ENCODE results near the gene ZDHHC9.

ZDHHC9 gene

DNA sequence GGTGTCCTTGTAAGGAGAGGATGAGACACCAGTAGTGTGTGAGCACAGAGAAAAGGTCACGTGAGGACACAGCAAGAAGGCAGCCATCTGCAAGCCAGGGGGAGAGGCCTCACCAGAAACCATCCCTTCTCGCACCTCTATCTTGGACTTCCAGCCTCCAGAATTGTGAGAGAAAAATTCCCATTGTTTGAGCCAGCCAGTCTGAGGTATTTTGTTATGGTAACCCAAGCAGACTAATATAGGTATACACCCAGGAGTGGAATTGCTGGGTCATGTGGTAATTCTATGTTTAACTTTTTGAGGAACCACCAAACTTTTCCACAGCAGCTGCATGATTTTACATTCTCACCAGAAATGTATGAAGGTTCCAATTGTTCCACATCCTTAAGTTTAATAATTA is 25.6 kb downstream of the ZDHHC9 start:
- DNase-seq (ENCODE audit: low spot score) = no peak

DNA sequence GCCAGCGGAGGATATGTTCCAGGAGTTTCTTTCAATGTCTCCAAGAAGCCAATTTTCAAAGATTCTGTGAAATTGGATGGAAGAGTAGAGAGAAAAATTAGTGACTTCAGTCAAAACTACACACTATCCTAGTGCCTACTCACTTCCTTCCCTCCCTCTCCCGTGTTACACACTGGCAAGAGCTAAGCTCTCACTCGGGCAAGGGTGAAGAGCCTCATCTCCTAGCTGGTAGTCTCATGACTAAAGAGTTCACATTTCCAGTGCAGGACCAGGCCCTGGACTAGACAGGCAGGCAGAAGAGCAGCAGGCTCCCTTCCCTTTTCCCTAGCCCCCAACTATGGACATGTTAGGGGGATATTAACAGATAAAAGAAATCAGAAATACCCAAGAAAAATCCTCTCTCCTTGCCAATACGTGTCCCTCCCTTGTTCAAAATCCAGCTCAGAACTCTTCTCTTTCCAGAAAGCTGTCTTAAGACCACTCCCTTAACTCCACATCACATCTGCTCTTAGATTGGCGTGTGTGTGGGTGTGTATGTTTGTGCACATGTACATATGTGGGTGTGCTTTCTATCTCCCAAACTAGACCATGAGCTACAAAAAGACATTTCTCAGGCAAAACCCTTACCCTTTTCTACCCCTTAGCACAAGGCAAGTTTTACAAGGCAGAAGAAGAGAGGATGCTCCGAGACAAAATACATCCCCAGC is 29.9 kb downstream of the ZDHHC9 start:
- DNase-seq (ENCODE audit: low spot score) = no peak

DNA sequence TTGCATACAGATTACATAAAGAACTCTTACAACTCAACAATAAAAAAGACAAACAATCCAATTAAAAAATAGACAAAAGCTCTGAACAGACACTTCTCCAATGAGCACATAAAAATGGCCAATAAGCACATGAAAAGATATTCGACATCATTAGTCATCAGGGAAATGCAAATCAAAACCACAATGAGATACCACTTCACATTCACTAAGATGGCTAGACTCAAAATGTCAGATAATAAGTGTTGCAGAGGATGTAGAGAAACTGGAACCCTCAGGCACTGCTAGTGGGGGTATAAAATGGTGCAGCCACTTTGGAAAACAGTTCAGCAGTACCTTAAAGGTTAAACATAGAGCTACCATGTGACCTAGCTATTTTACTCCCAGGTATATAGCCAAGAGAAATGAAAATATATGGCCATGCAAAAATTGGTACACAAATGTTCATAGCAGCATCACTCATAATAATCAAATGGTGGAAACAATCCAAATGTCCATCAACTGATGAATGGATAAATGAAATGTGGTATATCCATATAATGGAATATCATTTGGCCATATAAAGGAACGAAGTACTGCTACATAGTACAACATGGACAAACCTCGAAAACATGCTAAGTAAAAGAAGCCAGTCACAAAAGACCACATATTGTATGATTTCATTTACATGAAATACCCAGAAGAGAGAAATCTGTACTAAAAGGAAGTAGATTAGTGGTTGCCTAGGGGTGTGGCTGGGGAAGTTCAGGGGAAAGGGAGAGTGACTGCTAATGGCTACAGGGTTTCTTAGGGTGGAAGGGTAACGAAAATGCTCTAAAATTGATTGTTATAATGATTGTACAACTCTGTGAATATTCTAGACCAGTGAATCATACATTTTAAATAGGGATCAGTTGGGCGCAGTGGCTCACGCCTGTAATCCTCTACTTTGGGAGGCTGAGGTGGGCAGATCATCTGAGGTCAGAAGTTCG is 34.6 kb downstream of the ZDHHC9 start:
- DNase-seq (ENCODE audit: low spot score) = no peak

DNA sequence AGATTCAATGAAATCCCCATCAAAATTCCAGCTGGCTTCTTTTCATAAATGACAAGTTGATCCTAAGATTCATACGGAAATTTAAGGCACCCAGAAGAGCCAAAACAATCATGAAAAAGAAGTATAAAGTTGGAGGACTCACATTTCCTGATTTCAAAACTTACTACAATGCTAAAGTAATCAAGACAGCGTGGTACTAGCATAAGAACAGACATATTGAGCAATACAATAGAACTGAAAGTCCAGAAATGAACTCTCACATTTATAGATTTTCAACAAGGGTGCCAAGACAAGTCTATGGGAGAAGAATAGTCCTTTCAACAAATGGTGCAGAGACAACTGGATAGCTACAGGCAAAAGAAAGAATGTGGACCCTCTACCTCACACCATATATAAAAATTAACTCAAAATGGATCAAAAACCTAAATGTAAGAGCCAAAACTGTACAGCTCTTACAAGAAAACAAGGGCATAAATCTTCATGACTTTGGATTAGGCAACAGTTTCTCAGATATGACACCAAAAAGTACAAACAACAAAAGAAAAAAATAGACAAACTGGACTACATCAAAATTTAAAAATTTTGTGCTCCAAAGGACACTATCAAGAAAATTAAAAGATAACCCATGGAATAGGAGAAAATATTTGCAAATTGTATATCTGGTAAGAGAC is 35.4 kb downstream of the ZDHHC9 start:
- no peak for DNase-seq (ENCODE audit: low spot score)

DNA sequence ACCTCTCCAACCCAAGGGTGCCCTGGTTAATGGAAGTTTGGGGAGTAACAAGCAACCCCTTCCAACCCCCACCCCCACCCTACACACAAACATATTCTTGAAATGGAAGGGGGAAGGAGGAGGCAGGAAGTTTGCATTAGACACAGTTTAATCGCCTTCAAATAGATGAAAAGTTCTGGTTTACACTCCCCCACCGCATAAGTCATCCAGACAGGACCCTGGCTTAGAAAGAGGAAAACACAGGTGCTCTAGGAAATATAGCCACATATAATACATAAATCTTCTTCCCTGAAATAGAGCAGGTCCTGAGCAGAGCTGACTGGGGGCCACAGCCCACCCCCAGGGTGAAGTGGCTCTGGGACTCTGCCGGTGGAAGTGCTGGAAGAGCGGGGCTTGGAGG is 38.9 kb downstream of the ZDHHC9 start:
- no peak for DNase-seq (ENCODE audit: low spot score)

DNA sequence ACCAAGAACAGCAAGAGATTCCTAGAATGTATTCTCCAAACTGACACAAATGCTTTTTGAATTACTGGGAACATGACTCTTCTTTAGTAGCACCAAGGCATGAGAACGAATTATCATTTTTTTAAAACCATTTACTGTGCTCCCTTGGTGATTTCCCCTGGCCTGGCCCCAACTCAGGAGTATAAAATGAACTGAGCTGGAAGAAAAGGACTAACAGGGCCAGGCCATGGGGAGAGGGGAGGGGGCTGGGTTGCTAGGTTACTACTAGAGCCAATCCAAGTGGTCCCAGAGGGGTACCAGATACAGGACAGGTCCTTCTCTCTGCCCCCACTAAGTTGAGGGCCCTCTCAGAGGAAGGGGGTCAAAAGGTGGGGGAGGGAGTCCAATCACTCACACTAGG is 40.8 kb downstream of the ZDHHC9 start:
- no peak for DNase-seq (ENCODE audit: low spot score)

DNA sequence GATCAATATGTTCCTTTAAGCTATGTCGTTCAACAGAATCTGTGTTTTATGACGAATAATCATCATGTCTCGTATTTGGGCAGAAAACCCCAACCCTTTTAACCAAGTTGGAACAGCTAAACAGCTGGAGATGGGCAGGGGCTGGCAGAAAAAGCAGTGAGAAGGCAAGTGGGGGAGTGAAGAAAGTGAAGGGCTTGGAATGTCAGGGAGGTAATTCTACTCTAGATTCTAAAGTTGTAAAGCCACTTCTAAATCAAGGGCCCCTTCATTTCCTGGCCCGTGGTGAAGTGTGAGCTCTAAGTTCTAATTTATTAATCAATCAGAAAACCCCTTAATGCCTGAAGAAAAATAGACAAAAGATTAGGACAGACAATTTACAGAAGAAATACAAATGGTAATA is 43.5 kb downstream of the ZDHHC9 start:
- DNase-seq (ENCODE audit: low spot score) = no peak

DNA sequence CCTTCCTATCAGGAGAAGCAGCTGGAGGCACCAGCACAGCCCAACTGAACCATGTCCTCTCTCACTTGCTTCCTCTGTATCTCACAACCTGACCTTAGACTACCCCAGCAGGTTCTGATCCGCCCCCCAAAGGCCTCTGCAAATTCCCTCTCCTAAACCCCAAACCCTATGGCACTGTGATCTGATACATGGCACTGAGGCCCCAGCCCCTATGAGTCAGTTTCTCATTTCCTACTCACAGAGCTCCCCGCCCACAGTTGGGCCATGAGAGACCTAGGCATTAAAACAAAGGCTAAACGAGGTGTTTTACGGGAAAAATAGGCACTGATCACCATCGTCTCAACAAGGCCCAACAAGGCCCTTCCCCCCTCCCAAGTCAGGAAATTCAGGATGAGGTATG is 44.8 kb downstream of the ZDHHC9 start:
- DNase-seq (ENCODE audit: low spot score) = no peak

DNA sequence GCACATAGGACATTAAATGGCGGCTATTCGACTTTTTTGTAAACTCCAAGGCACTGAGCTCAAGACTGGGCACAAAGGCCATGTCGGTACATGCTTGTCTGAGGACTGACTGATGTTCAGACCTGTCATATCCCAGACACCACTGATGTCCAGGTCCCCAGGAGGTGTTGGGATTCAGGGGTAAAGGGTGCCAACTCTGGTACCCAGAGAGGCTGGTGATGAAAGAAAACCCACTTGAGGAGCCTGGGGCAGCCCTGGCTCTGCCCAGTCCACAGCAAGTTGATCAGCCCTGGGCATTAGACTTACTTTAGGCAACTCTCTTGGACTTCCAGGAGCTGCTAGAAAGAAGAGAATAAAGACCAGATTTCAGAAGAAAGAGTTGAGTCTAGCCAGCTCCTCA is 45.2 kb downstream of the ZDHHC9 start:
- DNase-seq (ENCODE audit: low spot score) = no peak

DNA sequence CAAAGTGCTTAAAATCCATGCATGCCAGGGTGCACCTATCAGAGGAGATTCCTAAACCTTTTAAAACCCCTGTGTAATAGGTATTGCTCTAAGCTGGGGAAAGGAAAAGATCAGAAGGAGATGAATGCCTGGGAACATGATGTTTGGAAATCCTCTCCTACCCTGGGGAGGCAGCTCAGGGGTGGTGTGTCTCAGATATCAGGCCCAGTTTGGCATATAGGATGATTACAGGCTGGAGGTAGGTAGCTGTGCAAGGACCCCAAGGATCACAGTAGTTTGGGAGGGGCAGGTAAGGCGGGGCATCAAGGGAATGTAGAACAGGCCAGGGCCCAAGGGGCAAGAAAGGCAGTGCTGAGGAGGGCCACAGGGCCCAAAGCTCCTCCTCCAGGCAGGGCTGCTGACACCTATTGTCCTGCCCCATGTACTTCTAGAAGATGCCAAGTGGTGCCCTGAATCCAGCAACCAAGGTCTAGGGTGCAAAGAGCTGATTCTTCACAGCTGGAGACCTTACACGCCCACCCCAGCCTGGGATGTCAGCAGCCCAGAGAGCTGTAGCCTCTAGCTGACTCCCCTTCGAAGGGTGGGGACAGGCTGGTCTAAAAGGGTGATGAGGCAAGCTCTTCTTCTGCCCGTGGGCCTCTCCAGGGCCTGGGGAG is 46.3 kb downstream of the ZDHHC9 start:
- DNase-seq (ENCODE audit: low spot score) = no peak

DNA sequence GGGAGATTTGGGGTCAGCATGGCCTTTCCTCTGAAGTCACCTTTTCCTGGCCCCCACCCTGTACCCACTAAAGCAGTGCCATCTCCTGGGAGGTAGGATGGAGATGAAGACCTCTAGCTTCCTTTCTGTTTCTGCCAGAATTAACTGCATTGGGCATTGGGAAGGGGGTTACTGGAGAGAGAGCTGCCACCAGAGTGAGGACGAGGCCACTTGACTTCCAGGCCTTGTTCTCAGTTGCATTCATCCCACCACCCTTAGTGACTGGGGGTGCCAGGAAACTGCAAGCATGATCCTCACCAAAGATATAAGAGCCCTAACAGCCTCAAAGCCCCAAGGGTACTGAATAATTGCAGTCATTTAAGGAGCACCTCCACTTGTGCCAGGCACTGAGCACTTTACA is 48.1 kb downstream of the ZDHHC9 start:
- DNase-seq (ENCODE audit: low spot score) = no peak

DNA sequence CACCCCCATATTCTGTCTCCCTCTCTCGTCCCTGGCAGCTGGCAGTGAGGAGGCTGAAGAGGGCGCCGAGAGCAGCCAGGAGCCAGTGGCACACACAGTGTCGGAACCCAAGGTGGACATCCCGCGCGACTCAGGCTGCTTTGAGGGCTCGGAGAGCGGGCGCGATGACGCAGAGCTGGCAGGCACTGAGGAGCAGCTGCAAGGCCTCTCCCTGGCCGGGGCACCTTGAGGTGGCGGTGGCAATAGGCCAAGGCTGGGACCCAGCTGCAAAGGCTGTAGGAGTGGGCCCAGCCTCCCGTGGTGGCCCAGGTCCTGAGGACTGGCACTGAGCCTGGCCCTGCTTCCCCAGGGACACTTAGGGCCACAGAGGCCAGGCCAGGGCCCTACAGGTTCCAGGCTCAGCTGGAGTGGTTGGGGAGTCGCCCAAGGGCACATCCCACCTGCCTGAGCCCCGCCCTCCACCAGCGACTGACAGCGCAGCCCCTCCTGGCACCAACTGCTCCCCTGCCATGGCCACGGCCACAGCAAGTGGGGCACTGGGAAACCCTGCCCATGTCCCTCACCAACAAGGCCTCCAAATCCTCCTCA is 50.0 kb downstream of the ZDHHC9 start:
- no peak for DNase-seq (ENCODE audit: low spot score)

DNA sequence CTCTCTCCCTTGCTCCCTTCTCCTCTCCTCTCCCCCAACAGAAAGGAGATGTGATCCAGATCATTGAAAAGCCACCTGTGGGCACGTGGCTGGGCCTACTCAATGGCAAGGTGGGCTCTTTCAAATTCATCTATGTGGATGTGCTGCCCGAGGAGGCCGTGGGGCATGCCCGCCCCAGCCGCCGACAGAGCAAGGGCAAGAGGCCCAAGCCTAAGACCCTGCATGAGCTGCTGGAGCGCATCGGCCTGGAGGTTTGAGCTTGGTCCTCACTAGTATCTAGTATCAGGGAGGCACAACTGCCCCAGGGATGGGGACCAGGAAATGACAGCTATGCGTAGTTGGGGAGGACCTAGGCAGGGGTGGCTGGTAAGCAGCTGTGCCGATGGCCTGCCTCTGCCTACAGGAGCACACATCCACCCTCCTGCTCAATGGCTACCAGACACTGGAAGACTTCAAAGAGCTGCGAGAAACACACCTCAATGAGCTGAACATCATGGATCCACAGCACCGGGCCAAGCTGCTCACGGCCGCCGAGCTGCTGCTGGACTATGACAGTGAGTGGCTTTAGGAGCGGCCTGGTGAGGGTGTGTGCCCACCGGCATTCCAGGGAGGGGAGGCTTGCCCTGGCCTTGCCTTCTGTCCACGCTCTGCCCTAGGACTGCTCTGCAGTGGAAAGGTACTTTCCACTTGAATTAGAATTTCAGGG is 50.9 kb downstream of the ZDHHC9 start:
- no peak for DNase-seq (ENCODE audit: low spot score)

DNA sequence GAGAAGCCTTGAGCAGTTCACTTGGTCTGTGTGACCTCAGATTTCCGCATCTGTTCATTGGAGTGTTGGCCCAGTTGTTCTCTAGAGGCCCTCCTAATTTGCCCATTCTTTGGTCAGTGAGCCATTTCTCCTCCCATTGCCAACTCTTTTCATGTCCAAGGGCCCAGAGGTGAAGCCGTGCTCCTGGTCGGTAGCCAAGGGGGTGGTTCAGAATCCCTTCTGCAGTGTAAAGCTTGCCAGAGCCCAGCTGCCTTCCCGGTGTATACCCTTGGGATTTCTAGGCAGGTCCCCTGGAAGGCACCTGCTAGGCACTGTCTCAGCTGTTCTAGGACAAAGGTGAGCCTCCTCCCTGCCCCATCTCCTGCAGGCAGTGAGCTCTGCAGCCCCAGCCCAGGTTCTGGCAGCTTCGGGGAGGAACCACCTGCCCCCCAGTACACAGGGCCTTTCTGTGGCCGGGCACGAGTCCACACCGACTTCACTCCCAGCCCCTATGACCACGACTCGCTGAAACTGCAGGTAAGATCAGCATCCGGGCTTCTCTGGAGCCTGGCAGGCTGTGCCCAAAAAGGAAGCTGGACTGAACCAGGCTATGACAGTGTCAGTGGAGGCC is 51.6 kb downstream of the ZDHHC9 start:
- no peak for DNase-seq (ENCODE audit: low spot score)

DNA sequence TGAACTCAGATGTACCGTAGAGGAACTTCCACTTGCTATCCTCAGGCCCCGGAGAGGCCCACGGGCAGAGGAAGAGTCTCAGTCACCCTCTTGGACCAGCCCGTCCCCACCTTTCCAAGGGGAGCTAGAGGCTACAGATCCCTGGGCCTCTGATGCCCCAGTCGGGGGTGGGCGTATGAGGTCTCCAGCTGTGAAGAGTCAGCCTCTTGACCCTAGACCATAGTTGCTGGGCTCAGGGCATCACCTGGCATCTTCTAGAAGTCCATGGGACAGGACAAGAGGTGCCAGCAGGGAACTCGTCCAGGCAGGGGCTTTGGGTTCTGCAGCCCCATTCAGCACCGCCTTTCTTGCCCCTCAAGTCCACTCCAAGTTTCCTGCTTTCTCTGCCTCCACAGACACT is 52.4 kb downstream of the ZDHHC9 start:
- no peak for DNase-seq (ENCODE audit: low spot score)

DNA sequence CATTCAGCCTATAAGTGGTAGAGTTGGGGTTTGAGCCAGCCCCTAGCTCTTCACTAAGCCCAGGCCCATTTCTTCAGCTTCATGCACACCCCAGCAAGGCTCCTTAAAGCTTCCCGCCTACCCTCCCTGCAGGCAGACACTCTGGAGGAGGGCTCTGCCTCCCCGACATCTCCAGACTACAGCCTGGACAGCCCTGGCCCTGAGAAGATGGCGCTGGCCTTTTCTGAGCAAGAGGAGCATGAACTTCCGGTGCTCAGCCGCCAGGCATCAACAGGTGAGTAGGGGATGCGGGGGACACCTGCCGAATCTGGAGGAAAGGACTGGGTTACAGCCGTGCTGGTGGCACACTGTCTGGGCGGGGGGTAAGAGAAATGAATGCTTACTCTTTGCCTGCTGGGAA is 52.9 kb downstream of the ZDHHC9 start:
- DNase-seq (ENCODE audit: low spot score) = no peak

DNA sequence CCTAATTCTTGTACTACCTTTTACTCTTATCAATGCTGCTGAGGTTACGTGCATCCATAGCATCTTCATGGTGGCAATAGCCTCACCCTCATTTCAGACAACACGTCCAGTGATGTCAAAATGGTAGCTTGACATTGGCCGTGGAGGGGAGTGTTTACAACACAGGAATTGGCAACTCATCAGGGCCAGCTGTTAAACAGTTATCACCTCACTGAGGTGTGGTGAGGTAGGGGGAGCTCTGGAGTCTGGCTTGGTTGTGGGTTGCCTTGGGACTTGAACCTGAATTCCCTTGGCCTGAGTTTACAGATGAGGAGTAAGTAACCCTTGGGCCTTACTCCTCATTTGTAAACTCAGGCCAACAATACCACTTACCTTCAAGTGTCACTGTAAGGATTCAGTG is 53.5 kb downstream of the ZDHHC9 start:
- no peak for DNase-seq (ENCODE audit: low spot score)

DNA sequence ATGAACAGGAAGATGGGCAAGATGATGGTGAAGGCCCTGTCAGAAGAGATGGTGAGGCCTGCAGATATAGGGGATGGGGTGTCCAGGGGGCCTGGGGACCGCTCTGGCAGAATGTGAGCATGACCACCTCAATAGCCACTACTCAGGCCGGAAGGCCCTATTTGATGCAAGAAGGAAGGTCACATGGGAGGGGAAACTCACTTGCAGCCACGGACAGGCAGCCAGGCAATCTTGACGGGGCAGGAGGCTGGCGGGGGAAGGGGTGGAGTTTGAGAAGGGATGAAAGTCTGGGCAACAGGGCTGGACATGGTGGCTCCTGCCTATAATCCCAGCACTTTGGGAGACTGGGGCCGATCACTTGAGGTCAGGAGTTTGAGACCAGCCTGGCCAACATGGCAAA is 55.2 kb downstream of the ZDHHC9 start:
- DNase-seq (ENCODE audit: low spot score) = no peak

DNA sequence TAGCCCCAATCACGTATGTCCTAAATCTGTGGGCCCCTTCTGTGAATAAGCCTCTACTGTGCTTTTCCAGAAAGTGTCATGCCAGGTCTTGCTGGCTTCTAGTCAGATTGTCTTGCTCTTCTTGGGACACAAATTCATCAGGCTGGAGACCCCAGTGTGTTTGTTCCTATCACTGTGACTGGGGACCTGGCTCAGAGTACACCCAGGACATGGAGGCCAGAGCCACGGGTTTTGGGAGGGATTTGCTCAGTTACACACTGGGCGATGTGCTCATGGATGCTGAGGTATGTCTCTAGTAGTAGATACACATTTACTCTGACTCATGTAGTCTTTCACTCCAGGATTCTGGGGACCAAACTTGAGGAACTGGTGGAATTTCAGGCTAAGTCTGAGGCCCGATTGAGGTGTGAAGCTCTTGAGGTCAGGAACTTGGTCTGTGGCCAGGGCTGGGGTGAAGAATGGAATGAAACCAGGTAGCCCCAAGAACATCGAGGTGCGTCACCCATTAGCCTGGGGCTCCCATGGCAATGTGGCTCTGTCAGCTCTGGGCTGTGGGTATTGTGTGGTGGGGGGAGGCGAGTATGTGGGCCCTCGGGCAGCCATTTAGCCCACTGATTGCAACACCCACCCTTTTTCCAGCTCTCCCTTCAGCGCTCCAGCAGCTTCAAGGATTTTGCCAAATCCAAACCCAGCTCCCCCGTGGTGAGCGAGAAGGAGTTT is 56.2 kb downstream of the ZDHHC9 start:
- no peak for DNase-seq (ENCODE audit: low spot score)

DNA sequence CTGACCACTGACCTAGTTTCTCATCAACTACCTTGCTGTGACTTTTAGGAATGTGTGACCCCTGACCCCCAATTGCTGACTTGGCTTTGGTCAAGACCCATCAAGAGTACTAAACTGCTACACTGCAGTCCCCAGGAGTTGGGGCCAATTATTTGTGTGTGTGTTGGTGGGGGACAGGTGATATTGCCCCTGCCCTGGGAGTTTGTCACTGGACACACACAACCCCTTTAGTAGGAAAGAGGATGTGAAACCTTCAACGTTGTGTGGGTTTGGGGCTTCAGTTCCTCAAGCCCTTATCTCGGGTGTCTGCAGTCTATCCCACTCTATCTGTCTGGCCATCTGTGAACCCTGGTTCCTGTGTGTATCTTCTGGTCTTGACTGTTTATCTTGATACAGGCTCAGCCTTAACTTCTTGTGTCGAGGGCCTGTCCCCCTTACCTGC is 57.5 kb downstream of the ZDHHC9 start:
- no peak for DNase-seq (ENCODE audit: low spot score)
